CD4-positive, alpha-beta T cell treated with Interleukin-1 beta for 1 hour (primary cell): Measurements from ENCODE around the gene ASPG.

Experiments
- DNase-seq, 2 donors: peaks; one replicate each; pipeline ENCODE4 v3.0.0-alpha.2; 2020 to 2022

The ASPG gene

GRCh38 chr14:104094709-104095425, 9.4 kb downstream of the ASPG start:
- peak; percentile 48 to 64 for DNase-seq

GRCh38 chr14:104095426-104096310, 10.2 kb downstream of the ASPG start:
- DNase-seq: no peak

DNA sequence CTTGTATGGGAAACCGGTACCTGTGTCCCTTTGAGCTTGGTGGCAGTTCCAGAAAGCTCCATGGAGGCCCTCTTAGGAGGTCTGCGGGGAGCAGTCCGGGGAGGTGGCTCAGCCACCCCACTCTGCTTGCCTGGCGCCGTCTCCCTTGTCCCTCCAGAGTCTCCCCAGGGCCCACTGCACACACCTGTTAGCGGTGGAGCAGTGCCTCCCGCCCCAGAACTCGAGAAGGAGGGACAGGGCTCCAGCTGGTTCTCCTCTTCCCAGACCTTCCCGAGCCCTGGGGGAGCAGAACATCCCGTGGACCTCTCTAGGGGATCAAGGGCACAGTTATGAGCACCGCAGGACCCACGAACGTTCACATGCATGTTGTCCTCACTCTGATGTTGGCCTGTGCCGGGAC, 10.8 kb downstream of the ASPG start:
- DNase-seq: no peak

- DNase-seq: no peak
Observed at GRCh38 chr14:104096751-104097700, 11.5 kb downstream of the ASPG start.

DNA sequence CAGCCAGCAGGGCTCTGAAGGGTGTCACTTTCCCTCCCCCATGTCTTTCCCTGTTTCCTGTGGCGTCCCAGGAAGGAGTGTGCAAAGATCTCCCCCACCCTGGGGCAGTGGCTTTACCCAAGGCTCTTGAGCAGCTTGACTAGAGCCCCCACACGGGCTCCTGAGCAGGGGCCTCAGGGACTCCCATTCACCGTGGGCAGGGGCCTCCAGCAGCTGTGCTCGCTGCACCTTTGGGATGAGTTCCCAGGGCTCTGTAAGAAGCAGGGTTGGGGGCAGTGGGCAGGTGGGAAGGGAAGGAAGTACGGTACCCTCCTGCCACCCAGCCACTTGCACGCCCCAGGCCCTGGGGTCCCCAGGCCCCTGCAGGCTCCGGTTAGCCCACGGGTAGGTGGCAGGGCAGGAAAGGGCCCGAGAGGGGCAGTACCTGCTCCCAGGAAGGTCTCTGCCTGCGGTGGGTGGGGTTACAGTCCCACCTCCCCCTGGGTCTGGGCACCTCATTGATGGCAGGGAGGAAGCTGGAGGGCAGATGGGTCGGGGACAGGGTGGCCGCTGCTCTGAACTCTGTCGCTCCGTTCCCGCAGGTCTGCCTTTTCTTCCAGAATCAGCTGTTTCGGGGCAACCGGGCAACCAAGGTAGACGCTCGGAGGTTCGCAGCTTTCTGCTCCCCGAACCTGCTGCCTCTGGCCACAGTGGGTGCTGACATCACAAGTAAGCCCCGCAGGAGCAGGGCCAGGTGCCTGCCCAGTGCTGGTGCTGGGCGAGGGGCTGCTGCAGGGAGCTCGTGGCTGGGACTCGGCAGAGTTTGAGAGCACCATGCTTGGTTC, 13.0 kb downstream of the ASPG start:
- no peak for DNase-seq

DNA sequence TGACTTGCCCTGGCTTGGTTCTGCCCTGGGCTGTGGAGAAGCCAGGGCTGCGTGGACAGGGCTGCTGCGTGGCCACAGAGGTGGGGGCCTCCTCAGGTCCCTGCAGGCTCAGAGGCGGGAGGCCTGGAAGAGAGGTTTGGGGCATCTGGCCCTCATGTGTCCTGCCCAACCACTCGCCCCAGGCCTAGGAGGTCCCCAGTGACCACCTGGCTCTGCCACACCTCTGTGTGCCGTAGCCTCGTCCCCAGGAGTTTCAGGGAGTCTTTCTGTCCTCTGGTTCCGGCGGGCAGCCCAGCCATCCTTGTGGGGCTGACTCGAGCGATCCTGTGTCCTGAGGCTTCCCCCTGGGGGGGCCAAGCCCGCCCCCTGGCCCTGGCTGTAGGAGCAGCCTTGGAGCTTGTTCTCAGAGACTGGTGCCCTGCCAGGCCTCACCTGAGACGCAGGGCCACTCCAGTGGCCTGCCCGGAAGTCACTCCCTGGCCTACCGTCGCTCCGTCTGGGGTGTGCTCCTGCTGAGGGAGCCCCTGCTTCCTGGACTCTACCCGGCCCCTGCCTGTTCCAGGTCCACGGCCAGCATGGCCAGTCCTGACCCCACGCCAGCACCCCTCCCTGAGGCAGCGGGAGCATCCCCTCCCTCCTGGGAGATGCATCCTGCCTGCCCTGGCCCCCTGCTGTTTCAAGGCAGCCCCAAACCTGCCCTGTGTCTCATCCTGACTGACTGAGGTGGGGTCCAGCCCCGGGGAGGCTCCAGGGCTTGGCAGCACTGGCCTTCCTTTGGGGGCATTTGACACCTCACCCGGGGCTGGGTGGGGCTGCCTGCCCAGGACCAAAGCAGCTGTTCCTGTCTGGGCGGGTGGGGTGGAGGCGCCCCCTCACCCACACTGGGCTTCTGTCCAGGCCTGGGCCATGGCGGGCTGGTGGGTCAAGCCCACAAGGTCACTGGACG, 13.9 kb downstream of the ASPG start:
- DNase-seq: no peak

GRCh38 chr14:104100171-104101085, 14.9 kb downstream of the ASPG start:
- no peak for DNase-seq

DNA sequence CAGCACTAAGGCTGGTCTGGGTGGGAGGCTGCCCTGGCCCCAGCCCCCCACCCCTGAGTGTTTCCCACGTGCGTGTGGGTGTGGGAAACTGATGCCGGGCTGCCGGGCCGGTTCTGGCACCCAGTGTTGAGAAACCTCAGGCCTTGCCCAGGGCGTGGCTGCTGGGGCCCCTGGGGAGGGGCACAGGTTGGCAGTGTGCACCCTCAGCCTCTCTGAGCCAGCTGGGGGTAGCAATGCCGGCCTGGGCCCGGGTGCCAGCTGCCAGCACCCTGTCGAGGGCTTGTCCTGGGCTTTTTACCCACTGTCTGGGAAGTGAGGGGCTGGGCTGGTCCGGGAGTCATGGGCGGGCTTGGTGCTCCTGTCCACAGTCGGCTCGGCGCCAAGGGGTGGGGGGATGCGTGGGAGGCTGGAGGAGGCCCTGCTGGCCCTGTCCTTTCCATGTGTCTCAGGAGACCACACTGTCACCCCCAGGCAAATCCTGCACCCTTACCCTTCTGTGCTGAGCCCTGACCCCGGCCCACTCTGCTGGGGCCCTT, 15.7 kb downstream of the ASPG start:
- no peak for DNase-seq

DNA sequence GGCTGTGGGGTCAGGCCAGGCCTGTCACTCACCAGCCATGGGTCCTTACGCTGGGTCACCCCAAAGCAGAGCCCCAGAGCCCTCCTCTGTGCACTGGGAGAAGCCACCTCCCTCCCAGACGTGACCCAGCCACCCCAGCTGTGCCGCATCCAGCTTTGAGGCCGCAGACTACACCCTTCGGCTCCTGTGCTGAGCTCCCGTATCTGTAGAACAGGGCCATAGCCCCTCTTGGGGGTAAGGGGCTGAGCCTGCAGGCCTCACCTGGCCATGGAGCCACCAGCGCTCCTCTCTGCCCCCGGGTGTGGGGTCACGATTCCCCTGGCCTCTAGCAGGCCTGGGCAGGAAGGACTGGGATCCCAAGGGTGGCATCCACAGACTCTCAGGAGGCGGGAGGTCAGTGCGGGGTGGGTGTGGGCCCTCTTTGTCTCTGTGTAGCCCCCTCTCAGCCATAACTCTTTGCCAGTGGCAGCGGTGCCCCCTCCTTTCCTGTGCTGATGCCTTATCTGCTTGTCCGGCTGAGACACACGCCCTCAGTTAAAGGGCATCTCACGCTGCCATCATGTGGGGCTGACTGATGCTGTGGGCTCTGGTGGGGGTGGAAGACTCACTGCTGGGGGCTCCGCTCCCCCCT, 16.3 kb downstream of the ASPG start:
- no peak for DNase-seq

- DNase-seq: no peak
Observed at GRCh38 chr14:104102282-104102914, 16.9 kb downstream of the ASPG start.

GRCh38 chr14:104103061-104103445, 17.6 kb downstream of the ASPG start:
- DNase-seq: no peak

DNA sequence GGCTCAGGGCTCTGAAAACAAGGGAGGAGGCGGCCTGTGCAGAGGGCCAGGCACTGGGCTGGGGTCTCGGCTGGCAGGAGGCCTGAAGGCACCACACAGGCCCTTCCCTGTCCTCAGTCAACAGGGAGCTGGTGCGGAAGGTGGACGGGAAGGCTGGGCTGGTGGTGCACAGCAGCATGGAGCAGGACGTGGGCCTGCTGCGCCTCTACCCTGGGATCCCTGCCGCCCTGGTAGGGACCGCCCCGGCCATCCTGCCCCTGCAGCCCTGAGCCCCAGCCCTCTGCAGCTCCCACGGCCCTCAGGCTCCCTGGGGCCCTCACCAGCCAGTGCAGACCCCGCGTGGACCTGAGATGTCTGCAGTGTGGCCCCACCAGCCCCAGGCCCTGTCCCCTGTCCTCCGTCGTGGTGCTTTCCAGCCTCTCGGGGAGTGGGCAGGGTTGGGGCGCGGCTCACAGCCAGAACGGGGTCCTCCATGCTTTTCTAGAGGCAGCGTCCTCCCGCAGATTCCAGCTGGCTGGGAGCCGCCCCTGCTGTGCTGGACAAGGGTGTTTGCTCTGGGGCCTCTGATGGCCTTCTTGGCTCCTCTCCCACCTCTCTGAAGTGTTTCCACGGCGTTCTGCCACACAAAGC, 18.1 kb downstream of the ASPG start:
- no peak for DNase-seq

DNA sequence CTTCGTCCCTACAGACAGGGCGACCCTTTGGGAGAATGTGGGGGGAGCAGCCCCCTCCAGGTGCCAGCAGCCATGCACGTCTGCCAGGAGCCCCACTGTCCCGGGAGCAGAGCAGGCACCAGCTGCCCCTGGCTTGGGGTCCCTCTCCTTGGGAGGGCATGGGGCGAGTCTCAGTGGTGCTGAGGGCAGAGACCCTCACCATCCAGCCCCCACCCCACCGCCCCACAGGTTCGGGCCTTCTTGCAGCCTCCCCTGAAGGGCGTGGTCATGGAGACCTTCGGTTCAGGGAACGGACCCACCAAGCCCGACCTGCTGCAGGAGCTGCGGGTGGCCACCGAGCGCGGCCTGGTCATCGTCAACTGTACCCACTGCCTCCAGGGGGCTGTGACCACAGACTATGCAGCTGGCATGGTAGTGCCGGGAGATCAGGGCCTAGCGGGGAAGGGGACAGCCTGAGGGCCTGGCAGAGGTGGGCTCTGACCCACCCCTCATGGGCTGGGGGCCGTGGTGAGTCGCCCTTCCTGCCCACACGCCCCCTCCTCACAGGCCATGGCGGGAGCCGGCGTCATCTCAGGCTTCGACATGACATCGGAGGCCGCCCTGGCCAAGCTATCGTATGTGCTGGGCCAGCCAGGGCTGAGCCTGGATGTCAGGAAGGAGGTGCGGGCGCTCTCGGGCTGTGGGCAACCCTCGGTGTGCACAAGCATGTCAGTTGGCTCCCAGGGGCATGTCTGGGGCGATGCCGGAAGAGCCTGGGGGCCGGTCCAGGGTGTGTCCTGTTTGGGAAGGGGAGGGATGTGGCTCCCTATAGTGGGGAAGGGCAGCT, 18.8 kb downstream of the ASPG start:
- DNase-seq: no peak

DNA sequence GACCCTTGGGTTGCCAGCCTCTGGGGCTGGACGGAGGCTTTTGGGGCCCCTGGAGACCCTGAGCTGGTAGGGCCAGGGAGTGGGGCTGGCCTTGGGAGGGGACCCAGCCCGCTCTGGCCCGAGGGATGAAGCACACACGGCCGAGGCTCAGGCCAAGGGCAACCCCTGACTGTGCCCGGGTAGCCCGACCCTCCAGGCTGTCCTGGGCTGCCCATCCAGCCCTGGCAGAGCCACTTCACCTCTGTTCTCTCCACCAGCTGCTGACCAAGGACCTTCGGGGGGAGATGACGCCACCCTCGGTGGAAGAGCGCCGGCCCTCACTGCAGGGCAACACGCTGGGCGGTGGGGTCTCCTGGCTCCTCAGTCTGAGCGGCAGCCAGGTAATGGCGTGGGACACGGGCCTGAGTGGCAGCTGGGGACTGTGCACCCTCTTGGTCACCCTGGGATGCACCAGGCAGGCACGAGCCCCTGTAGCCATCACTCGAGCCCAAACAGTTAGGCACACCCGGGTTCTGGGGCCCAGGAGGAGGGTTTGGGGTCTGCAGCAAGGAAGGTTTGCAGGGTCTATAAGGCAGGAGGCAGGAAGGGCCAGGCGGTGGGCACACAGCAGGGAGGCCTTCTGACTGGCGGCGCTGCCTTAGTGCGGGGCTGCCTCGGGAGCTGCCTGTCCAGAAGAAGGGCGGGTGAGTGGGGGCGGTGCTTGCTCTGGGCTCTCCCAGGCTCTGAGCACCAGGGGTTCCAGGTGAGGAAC, 19.7 kb downstream of the ASPG start:
- DNase-seq: no peak

DNA sequence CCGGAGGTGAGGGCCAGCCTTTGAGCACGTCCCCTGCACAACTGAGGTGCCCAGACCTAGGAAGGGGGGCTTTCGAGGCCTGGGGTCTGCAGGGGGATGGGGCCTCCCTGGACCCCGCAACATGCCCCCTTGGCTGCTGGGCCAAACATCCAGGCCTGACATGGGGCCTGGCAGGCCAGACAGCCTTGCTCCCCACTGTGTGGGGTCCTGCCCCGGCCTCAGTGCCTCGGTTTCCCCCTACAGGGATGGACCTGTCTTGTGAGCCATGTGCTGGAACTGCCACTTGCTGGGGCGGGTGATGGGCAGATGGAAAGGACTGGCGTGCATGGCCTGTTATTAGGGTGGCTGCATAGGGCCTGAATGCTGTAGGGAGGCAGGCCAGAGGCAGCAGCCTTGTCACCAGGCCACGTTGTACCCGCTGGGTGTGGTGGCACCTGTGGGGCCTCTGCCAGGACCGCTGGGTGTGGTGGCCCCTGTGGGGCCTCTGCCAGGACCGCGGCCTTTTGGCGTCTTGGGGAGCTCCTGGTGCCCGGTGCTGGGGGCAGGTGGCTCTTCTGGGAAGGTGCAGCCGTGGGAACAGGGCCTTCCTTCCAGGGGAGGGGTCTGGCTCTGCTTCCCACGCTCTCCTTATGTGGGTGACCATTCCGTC, 20.4 kb downstream of the ASPG start:
- no peak for DNase-seq

DNA sequence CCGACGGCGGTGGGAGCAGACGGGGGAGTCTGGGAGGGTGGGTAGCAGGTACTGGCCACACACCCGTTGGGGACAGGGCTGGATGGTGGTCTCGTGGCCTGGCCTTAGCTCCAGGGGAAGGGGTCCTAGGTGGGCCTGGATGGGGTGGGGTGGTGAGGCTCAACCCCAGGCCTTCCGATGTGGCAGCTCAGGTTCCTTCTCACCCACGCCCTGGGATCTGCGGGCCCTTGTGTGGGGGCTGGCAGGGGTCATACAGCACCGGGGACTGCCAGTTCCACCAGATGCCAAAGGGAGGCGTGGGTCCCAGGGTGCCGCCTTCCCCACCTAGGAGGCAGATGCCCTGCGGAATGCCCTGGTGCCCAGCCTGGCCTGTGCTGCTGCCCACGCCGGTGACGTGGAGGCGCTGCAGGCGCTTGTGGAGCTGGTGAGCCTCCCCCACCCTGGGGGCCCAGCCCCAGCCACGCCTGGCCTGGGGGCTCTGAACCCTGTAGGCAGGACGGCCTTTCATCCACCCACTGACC, 21.0 kb downstream of the ASPG start:
- no peak for DNase-seq
